NK-92 treated with Interleukin-12 subunit alpha and Interleukin-12 subunit beta, amount 100 ng/mL, for 24 hours (cell line): Measurements from ENCODE around the gene FAM83F.
"Not testable (repeated sequence)": the region's sequence is repeated elsewhere in the genome, so short reads cannot be mapped to it uniquely, and the experiment has no call there.

Experiments used
- DNase-seq: peaks from one replicate; lab custom pipeline; 2025; lab: John Stamatoyannopoulos, UW

Gene FAM83F

DNA sequence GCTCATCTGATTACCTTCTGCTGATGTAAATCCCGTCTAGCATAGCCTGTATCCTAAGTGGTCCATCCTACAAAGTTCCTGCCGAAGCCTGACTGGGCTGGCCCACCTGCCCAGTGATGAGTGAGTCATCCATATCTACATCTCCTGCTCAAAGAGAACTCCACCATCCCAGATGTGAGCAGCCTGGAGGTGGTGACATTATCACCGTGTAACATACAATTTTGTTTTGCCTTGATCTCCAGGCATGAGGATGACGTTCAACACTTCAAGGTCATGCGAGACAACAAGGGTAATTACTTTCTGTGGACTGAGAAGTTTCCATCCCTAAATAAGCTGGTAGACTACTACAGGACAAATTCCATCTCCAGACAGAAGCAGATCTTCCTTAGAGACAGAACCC, 29.0 kb upstream of the FAM83F start:
- DNase-seq = no peak

DNA sequence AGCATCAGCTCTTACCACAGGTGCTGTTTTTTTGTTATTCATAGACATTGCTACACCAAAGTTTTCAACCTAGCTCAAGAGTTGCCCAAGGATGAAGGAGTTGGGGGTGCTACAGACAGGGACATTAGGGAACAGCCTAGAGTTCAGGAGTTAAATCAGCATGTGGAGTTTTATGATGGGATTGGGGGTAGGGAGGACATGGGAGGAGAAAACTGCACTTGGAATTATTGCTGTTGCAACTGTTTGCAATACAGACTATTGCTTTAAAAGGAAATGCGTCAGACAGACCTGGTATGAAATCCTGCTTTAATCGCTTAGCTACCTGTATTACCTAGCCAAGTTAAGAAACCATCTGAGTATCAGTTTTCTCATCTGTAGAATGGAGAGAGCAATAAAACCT, 28.3 kb upstream of the FAM83F start:
- no peak for DNase-seq

DNA sequence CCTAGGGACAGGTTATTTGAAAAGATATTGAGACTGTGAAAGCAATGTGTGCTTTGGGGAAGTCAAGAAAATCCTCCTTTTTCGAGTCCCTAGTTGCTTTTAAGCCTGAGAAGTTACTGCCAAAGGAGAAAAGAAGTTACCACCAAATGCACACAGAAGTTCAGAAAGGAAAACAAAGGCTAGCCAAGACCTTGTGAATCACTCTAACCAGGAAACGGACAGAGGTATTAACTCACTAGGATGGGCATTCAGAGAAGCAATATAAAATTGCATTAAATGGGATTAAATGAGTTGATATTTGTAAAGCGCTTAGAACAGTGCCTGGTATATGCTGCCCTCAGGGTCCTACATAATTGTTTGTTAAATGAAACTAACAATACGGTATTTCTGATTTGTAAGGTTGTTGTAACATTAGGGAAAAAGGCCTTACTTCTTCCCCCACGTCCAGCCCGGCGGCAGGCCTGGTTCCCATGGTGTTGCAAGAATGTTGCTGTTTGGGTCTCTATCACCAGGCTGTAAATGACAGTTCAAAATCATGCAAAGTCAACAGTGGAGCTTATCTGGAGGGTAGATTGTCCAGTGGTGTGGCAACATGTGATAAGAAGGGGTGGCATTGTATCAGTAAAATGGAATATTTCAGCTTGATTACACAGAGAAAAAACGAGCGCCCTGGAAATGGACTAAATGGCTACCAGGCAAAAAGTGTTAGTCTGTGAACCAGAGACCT, 27.5 kb upstream of the FAM83F start:
- DNase-seq = no peak

DNA sequence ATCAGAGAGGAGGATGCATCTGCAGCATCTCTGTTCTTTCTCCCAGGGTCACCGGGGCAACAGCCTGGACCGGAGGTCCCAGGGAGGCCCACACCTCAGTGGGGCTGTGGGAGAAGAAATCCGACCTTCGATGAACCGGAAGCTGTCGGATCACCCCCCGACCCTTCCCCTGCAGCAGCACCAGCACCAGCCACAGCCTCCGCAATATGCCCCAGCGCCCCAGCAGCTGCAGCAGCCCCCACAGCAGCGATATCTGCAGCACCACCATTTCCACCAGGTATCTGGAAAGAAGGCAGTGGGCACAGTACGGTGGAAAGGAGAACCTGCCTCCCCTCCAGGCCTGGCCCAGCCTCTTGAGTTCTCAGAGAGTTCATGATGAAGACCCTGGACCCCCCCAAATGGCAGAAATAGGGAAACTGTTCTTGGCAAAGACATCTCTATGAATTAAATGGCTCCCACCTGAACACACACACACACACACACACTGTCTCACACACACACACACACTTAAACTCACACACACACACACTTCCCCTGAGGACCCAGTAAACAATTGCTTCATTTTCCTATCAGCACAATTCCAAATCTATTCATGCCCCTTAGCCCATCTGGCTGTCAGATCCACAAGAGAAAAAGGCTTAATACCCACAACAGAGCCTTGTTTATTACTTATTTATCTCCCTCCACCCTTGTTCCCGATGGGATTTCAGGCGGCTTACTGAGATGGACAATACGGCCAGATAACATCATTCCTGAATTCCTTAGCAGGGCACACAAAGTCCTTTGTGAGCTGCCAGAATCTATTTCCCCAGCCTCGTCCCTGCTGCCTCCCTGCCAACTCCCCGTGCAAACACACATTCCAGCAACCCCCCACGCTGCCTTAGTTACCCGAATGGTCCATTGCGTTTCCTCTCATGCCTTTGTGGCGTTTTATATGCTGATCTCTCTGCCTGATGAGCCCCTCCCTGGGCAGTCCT, 26.5 kb upstream of the FAM83F start:
- DNase-seq = no peak

- DNase-seq = no peak
Observed at GRCh38 chr22:39970742-39971141, 24.0 kb upstream of the FAM83F start.

DNA sequence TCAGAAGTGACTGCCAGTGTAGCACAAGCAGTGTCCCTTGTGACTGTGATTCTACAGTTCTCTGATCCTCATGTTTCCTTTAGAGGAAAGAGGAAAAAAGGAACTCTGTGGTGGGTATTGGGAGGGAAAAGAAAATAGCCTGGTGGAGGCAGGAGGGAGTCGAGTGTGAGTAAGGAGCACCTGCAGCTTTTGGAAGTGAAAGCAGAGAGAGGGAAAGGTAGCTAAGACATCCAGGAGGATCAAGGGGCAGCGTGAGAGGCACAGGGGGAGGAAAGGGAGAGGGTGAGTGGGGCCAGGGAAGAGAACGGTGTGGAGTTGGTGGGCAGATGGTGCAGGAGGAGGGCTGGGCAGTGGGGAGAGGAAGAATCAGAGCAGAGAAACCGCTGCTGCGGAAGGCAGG, 22.1 kb upstream of the FAM83F start:
- no peak for DNase-seq

- no peak for DNase-seq
Observed at GRCh38 chr22:39973656-39974055, 21.1 kb upstream of the FAM83F start.

DNA sequence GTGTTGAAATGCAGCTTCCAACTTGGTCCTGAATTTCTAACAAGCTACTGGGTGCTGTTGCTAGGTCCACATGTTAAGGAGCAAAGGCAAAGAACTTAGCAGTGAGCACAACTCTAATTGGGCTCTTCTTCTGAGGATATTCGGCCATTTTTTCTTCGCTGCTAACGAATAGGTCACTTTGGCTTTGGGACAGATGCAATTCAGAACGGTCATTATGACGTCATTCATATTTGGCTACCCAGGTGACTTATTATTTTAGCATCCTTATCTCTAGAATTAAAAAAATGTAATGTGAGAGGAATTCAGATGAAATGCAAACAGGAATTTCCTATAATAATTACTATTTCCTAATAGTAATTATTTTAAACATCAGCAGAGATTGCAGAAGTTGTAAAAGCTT, 20.7 kb upstream of the FAM83F start:
- DNase-seq = no peak

DNA sequence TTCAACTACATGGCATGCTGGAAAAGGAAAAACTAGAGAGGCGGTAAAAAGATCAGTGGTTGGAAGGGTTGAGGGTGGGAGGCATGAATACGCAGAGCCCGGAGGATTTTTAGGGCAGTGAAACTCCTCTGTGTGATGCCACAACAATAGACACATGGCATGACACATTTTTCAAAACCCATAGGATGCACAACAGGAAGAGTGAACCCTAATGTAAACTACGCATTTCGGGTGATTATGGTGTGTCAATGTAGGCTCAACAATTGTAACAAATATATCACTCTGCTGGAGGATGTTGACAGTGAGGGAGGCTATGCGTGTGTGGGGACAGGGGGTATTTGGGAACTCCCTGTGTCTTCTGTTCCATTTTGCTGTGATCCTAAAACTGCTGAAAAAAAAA, 15.7 kb upstream of the FAM83F start:
- no peak for DNase-seq

DNA sequence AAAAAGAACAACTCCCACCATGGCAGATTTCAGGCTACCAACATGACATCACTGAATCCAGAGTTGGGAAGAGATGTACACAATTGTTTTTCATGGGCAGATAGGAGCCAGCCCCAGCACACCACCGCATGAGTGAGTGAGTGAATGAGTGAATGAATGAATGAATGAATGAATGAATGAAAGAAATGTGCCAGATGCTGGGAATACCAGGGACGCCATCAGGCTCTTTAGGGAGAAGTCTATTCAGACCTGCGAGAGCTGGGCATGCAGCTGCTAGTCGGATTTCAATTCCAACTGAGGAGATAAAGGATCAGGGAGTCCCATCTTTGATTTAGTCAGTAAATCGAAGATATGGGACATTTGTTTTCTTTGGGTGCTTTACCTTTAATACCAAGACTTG, 15.3 kb upstream of the FAM83F start:
- DNase-seq = no peak

DNA sequence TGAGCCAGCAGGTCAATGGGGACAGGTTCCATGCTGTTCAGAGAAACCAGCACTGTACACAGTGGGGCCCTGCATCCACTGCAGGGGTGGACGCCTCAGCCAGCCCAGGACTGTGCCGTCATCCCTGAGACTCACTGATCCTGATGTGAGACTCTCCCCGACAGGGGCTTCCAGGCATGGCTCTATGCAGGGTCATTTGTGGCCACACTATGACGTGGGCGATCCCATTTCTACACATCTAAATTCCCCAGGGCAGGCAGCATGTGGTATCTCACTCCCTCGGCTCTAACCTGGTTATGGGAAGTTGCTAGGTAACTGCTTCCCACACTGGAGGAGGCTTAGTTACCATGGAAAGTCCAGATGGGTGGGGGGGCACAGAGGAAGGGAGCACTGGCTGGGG, 14.2 kb upstream of the FAM83F start:
- no peak for DNase-seq

- no peak for DNase-seq
Observed at GRCh38 chr22:39983346-39983745, 11.4 kb upstream of the FAM83F start.

DNA sequence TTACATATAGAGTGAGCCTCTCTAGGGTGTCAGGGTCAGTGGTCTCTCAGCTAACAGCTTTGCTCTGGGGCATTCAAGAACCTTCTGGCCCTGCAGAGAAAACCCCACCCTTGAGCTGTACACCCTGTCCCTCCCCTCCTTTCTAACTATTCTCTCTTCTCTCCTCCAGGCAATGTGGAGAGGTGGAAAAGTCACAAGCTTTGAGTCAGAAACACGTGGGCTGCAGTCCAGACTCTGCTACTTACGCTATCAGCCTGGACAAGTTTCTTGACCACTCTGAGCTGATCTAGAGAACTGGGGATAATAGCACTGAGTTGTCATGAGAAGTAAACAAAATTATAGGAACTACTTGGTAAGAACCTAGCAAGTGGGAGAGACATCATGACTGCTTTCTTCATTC, 10.7 kb upstream of the FAM83F start:
- no peak for DNase-seq

GRCh38 chr22:39984746-39985145, 10.0 kb upstream of the FAM83F start:
- no peak for DNase-seq

DNA sequence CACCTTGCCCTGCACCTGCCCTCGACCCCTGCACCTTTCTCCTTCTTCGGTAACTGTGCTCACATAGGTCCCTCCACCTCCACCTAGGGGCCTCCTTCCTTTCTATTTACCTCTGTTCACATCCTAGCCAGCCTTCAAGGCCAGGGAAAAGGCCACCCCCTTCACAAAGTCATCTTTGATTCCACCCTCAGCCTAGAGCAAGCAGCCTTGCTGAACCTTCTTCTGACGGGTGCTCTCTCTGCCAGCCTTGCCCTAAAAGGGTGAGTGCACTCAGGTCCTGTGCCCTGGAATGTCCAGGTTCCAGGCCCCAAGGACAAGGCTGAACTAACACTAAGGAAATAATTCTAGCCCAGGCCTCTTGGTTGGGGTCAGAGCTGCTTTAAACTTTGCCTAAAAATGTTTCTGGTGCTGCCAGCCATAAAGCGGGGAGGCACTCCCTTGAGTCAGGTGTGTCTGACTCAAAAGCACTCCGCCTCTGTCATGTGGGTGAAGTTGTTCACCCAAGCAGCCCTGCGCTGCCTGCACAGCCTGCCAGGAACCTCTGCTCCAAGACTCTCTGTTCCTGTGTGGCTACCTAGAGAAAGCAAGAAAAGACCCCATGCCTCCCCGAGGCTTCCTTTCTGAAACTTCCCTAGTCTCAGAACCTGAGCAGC, 9.2 kb upstream of the FAM83F start:
- no peak for DNase-seq

DNA sequence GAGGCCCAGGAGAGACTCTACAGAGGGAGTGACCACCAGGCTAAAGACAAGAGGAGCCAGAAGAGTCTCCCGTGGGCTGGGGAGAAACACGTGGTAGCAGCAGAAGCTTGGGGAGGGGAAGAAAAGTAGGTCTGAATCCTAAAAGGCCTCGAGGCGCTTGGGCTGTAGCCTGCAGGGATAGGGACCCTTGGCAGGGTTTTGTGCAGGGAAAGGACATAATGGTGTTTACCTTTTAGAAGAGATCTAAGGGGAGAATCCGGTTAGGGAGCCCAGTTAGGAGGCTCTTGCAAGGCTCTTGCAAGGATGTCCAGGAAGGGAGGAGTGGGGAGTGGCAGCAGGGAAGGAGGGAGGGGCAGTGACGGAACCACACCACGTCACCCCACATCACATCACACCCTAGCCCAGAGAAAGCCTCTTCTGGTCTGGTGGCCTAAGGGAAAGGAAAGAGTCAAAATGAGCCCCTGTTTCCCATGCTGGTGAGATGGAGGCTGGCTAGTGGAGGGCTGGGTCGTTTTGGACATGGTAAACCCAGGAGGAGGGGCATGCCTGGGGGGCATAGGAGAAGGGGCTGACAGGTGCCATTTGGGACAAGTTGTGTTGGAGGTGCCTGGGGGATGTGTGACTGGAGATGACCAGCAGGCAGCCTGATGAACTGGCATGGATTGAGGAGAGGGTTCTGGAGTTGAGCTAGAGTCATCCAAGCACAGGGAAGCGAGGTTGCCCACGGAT, 6.2 kb upstream of the FAM83F start:
- DNase-seq = no peak

DNA sequence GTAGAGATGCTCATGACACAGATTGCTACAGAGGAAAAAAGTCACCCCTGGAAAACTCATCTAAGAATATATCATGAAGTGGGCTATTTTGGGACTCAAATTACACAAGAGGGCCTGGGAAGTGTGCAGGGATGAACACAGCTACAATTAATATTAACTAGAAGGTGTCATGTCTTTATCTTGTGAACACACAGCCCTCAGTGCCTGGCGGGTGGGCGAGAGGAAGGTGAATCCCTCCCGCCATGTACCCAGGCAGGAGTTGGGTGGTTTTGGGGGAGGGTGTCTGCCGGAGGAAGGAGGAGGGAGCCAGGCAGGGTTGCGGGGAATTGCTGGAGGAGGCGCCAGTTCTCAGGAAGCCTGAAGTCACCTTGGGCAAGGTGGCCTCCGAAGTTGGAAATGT, 5.1 kb upstream of the FAM83F start:
- no peak for DNase-seq

GRCh38 chr22:39990686-39991085, 4.1 kb upstream of the FAM83F start:
- no peak for DNase-seq

DNA sequence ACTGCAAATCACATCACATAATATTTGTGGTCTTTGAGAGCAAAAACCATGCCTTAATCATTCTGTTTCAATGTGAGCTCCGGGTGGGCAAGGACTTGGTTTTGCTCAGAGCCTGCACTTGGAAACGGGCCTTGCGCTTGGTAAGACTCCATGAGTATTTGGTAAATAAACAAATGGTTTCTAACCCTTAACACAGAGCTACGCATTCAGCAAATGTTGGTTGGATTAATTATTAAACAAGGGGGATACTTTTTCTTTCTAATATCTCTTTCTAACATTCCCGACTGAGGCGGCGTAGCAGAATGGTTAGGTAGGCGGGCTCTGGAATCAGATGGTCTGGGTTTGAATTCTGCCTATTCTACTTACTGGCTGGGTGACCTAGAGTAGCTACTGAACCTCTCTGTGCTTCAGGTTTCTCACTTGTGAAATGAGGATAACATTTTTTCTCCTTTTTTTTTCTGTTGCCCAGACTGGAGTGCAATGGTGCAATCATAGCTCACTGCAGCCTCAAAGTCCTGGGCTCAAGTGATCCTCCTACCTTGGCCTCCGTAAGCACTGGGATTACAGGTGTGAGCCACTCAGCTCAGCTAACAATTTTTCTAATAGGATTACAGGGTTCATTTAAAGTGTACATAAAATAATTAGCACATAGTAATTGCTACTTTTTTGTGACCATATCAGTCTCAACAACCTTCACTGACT, 3.4 kb upstream of the FAM83F start:
- DNase-seq = no peak

- DNase-seq = no peak
Observed at GRCh38 chr22:39992088-39992826, 2.5 kb upstream of the FAM83F start.

GRCh38 chr22:39992894-39993293, 1.9 kb upstream of the FAM83F start:
- DNase-seq = not testable (repeated sequence)
